ENCODE results near the gene ZNF692.
"Not testable (repeated sequence)": the region's sequence is repeated elsewhere in the genome, so short reads cannot be mapped to it uniquely, and the experiment has no call there.

ZNF692 gene

DNA sequence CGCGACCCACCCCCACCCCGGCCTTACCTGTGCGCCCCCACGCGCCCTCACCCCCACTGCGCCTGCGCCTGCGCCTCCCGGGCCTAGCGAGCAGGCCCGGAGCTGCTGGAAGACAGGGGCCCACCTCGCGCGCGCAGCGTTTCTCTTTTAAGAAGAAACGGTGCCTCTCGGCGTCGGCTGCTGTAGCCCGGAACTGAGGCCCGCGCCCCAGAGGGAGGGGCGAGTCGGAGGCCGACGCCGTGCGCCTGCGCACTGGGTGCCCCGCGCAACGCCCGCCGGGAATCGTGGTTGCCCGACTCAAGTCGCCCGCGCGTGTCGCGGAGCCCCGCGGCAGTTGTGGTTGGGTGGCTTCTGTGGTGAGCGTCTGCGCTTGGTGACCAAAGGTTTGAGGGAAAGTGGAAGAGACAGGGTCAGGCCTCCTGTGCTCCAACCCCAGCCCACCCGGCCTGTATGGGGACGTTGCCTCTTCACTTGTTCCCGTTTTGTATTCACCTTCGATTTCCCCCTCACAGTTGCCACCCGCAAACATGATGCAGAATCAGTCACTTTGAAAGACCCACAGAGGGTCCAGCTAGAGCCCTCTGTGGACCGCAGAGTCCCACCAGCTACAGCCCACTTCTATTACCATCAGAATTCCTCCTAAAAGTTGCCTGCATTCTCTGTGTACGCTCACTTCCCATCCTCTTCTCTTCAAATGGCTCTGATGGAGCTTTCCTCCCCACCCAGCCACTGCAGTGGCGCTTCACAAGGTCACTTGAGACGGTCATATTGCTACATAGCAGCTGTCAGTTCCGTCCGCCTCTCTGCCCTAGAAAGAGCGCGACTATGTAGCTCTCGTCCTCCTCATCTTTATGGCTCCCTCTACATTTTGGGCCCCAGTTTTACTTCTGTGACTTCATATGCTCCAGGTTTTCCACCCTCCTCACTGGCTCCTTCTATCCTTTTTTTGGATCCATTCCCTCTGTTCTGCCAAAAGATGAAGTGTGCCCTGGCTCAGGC is at the start of gene ZNF692:
Gene ZNF692, minus strand, starts transcription at position 195 of the 999 bp plus-strand sequence. CDS start 776 bp downstream, outside the sequence.
- peak; percentile 65 for DNase-seq

GRCh38 chr1:248906753-248907661 is 48.1 kb upstream of the ZNF692 start:
- no peak for DNase-seq

DNA sequence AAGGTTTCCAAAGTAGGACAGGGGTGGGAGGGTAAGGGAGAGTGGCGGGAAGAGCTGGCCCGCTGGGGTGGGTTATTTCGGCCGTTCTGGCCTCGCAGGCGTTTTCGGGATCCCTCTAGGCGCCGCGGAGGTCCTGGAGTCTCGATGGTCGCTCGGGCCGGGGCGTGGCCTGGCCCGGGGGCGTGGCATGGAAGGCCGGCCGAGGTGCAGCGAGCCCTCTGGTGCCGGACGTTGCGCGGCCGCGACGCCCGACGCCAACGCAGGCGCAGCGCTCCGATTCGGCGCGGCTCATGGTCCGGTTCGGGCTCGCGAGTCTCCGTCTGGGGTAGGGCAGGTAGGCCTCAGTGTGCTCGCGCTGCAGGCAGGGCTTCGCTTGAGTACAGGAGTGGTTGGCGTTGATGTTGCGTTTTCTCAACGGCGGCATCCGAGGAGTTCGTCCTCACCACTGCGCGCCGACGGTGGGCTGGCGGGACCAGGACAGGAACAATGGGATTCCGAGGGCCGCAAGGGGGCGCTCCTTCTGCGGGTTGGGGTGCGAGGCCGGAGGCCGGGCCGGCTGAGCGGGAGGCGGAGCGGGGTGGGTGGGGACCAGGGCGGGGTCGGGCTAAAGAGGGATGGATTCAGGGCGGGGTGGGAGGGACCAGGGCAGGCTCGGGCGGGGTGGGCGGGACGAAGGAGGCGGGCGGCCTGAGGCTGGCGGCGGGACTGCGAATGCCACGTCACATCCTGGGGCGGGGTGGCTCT is 47.3 kb upstream of the ZNF692 start, which contains the start of gene PGBD2:
Gene PGBD2, plus strand, starts transcription at position 227 of the 744 bp plus-strand sequence. CDS start 7,628 bp downstream, outside the sequence.
- DNase-seq = peak; percentile 35

DNA sequence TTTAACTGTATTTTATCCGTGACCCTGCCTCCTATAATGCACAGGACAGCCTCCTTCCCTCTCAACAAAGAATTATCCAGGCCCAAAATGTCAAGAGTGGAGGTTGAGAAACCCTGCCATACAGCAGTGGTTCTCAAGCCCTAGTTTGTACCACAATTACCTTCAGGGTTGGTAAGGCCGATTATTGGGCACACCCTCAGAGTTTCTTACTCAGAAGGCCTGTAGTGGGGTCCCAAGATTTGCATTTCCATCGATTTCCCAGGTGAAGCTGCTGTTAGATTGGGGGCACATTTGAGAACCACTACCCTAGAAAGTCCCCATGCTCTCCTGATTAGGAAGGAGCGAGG is 46.8 kb upstream of the ZNF692 start:
- DNase-seq = no peak

GRCh38 chr1:248904437-248905216 is 45.7 kb upstream of the ZNF692 start:
- DNase-seq = no peak

DNA sequence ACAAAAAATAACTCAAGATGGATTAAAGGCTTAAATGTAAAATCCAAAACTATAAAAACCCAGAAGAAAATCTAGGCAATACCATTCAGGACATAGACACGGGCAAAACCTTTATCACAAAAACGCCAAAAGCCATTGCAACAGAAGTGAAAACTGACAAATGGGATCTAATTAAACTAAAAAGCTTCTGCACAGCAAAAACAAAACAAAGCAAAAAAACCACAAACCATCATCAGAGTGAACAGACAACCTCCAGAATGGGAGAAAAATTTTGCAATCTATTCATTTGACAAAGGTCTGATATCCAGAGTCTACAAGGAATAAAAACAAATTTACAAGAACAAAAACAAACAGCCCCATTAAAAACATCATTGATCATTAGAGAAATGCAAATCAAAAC is 42.7 kb upstream of the ZNF692 start:
- DNase-seq = no peak

GRCh38 chr1:248900637-248901036 is 41.8 kb upstream of the ZNF692 start:
- no peak for DNase-seq

- no peak for DNase-seq
Observed at GRCh38 chr1:248897412-248898337, 38.8 kb upstream of the ZNF692 start.

DNA sequence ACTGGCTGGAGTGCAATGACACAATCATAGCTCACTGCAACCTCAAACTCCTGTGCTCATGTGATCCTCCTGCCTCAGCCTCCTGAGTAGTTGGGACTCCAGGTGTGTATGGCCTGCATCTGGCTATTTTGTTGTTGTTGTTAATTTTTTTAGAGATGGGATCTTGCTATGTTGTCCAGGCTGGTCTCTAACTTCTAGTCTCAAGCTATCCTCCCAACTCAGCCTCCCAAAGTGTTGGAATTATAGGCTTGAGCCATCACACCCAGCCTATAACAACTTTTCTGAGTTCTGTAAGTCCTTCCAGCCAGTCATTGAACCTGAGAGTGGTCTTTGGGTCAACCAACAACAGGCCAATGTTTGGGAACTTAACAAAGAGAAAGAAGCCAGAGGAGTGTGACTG is 36.0 kb upstream of the ZNF692 start:
- DNase-seq = no peak

DNA sequence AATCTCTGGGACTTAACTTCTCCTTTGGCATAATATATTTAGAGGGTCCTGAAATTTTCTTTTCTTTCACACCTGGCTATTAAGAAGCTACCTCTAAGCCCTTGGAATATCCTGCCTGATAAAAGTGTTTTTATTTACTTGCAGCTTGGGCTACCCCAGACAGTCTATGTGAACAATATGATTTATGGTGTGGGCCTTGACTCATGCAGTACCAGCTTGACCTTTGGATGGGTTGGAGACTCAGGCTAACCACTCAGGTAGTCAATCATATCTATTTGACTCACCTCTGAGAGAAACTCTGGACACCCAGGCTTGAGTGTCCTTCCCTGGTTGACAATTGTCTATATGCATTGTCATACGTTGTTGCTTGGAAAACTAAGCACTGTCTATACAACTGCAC is 33.7 kb upstream of the ZNF692 start:
- no peak for DNase-seq

DNA sequence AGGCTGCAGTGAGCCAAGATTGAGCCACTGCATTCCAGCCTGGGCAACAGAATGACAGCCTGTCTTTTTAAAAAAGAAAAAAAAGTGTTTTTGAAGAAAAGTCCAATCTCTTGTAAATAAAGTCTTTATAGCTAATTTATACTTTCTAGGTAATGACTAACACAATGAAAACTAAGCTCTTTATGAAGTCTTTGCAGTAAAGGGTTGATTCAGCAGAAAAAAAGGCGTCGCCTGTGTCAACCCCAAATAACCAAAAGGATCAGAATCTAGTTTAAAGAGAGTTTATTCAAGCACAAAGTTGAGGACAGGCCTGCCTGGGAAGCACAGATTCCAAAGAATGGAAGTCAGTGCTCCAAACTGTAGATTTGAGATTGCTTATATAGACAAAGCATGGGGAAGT is 32.9 kb upstream of the ZNF692 start:
- no peak for DNase-seq

DNA sequence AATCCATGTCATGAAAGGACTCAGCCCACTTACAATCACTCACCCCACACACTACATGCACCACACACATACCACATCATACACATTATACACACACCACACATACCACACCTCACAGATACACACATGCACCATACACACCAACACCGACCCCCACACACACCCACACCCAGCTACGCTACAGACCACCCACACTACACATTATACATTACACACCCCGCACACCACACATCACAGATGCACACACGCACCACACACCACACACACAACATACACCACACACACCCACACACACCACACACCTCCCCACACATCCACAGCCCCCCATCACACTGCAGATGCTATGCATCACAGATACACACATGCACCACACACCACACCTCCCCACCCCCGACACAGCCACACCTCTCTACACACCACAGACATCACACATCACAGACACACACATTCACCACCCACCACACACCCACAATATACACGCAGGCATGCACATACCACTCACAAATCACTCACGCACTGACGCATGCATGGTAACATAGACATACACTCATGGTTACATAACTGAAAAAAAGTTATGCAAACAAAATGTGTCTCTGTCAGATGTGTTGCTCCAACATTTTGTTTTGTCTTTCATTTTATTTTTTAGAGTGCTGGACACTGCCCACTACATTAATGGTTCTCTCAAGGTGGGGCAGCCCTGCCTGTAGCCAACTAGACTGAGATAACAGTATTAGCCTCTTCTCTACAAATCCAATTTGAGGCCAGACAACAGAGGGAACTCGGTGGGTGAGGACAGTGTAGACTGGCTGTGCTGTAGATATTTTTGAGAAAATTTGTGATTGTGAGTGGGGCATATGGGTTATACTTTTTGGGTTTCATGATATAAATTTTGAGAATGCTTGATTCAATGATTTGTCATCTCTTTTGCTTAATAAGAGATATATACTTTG is 31.9 kb upstream of the ZNF692 start:
- DNase-seq = no peak

DNA sequence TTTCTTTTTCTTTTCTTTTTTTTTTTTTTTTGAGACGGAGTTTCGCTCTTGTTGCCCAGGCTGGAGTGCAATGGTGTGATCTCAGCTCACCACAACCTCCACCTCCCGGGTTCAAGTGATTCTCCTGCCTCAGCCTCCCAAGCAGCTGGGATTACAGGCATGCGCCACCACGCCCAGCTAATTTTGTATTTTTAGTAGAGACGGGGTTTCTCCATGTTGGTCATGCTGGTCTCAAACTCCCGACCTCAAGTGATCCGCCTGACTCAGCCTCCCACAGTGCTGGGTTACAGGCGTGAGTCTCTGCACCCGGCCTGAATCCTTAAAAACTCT is 31.0 kb upstream of the ZNF692 start:
- DNase-seq = not testable (repeated sequence)

DNA sequence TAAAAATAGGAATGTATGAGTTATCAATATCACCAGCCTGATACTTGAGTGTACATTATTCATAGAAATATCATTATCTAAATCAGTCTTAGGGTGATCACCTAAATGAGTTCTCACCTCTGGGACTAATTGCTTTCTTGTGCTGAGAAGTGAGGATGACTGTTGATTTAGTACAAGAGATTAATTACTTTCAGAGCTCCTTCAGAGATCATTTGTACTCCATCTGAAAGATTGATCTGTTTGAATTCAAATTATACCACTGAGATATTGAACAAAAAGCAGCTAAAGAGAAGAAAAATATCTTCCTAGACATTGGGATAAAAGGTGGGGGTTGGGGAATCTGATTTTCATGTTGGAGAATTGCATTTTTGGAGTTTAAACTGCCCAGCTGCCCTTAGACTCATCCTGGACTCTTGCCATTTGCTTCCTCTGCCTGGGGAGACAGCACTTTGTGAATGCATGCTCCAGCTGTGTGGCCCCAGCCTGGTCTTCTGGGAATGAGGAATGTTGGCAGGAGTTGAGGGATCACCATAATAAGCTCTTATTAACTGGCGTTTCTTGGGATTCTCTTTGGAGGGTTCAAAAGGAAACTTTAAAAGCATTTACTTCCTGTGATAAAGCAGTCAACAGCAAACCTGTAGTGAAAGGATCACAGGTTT is 27.5 kb upstream of the ZNF692 start:
- DNase-seq = no peak

GRCh38 chr1:248885646-248886045 is 26.8 kb upstream of the ZNF692 start:
- DNase-seq = no peak

DNA sequence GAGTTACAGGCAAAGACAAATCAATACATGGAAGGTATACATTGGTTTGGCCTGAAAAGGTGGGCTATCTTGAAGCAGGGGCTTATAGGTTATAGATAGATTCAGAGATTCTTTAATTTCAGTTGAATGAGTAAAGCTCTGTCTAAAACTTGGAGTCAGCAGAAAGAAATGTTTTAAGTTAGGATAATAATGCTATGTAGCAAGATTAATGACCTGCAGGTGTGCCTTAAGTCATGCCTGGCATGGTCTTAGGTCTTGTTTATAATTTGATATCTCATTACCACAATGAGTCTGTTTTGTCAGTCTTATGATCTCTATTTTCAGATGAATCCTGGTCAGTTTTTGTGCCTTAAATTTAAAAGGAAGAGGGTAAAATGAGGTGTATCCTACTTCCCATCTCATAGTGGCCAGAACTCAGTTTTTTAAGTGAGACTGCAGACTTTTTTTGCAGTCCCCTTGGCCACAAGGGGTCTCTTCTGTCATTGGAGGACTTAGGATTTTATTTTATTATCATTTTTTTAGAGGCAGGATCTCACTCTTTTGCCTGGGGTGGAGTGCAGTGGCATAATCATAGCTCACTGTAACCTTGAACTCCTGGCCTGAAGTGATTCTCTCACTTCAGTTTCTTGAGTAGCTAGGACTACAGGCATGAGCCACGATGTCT is 25.9 kb upstream of the ZNF692 start:
- no peak for DNase-seq

GRCh38 chr1:248882427-248882826 is 23.5 kb upstream of the ZNF692 start:
- not testable (repeated sequence) for DNase-seq

DNA sequence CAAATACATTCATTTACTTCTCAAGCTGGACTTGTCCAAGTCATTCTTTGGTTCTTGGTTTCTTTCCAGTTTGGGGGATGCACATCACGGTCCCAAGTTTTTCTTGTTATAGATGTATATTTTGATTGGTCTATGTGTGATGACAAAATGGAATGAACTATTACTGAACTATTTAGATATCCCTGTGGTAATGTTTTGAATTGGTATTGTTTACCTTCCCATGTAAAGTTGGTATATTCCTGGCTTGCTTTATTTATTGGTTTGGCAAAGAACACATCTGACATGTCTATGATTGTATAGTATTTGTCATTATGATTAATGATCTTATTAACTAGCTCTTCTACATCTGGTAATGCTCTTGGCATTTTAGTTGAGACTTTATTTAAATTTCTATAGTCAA is 22.4 kb upstream of the ZNF692 start:
- no peak for DNase-seq
